HepG2 (cell line): ENCODE data around the gene NCBP3. TPM values are rescaled to one million over a fixed set of nuclear protein-coding genes. Genes with fewer than 3 reads are reported as not detected.

Experiments
- ATAC-seq: fragments of 200-7000 bp; cut with Tn5 transposase; 3 replicates; pipeline ENCODE4 v1.9.1; 2020; ENCODE audit warnings: mild to moderate bottlenecking, moderate library complexity
- BruUV-seq: library from RNA; stranded (reverse); fragments of 400-500 nt; replicated peaks from 2 replicates; lab custom pipeline; 2021; lab: Mats Ljungman, UMichigan
- CTCF ChIA-PET: fragments of 300-600 bp; formaldehyde crosslinking; extraction: SDS; loops from one replicate; lab custom pipeline; 2021; ENCODE audit warnings: low total read pairs, inconsistent platforms, low intra/inter-chr PET ratio; lab: Yijun Ruan, JAX
- POLR2A ChIA-PET: fragments of 350-600 bp; sonication (Branson Sonifier 250); formaldehyde crosslinking; loops from one replicate; lab custom pipeline; 2020; ENCODE audit warnings: antibody characterized with exemption, inconsistent platforms; lab: Yijun Ruan, JAX
- DNase-seq: peaks from one replicate; pipeline ENCODE4 v3.0.0-alpha.2; 2015; ENCODE audit warnings: low spot score
- FAIRE-seq: peaks from 3 replicates; lab custom pipeline; 2011; peaks lifted over from hg19 to GRCh38; lab: Jason Lieb, UNC
- H2AFZ ChIP-seq: one replicate; pipeline ENCODE4 v1.6.1; 2011; ENCODE audit warnings: low read length, inconsistent platforms
- H3K27ac ChIP-seq: fragments of 300-600 bp; 3 replicates; pipeline ENCODE4 v1.8.0; 2011; ENCODE audit warnings: mixed run types, mild to moderate bottlenecking, mixed read lengths, low read length, inconsistent platforms; ENCODE audit not compliant: insufficient read depth; ENCODE audit errors: extremely low read length
- H3K27me3 ChIP-seq, 2 experiments: fragments of 200-600 bp in 1 of 2; 2 replicates in 1 of 2; 3 replicates in 1 of 2; pipeline versions ENCODE4 v1.6.0 to v1.8.0; 2011; ENCODE audit warnings: low read length in 2 of 2, mild to moderate bottlenecking in 2 of 2, moderate library complexity in 2 of 2, inconsistent platforms in 1 of 2; ENCODE audit not compliant: insufficient read depth in 2 of 2, control insufficient read depth in 1 of 2
- H3K36me3 ChIP-seq, 2 experiments: fragments of 200-600 bp in 1 of 2; replicated peaks in 1 of 2; 2 replicates in 1 of 2; 3 replicates in 1 of 2; pipeline versions ENCODE4 v1.5.1 to v1.8.0; 2011; ENCODE audit warnings: low read length in 2 of 2, inconsistent platforms in 1 of 2; ENCODE audit not compliant: insufficient read depth in 2 of 2, control insufficient read depth in 1 of 2
- H3K4me1 ChIP-seq: 2 replicates; pipeline ENCODE4 v1.5.1; 2012; ENCODE audit warnings: low read length, inconsistent platforms; ENCODE audit not compliant: insufficient read depth
- H3K4me2 ChIP-seq: 2 replicates; pipeline ENCODE4 v1.6.0; 2011; ENCODE audit warnings: low read depth, low read length, inconsistent platforms
- H3K4me3 ChIP-seq, 3 experiments: fragments of 200-600 bp in 1 of 3; sonication (generic), shearing (Covaris generic) in 1 of 3; replicated peaks in 1 of 3; 2 replicates each; pipeline ENCODE4 v1.5.1; 2011 to 2016; ENCODE audit warnings: low read length in 3 of 3, inconsistent platforms in 2 of 3, low read depth in 2 of 3, mild to moderate bottlenecking in 2 of 3, control low read depth in 1 of 3, mixed read lengths in 1 of 3; ENCODE audit not compliant: insufficient read depth in 1 of 3
- H3K79me2 ChIP-seq: one replicate; pipeline ENCODE4 v1.6.1; 2011; ENCODE audit warnings: low read length, inconsistent platforms; ENCODE audit not compliant: insufficient read depth
- H3K9ac ChIP-seq: 2 replicates; pipeline ENCODE4 v1.6.0; 2011; ENCODE audit warnings: mild to moderate bottlenecking, low read depth, low read length, inconsistent platforms; ENCODE audit not compliant: insufficient read depth
- H3K9me3 ChIP-seq: 2 replicates; pipeline ENCODE4 v1.5.1; 2012; ENCODE audit warnings: mild to moderate bottlenecking, low read length
- H4K20me1 ChIP-seq: 2 replicates; pipeline ENCODE4 v1.6.0; 2011; ENCODE audit warnings: inconsistent platforms, mild to moderate bottlenecking, low read length, moderate library complexity; ENCODE audit not compliant: insufficient read depth
- HNF4A ChIP-seq: sonication (generic); formaldehyde crosslinking; IDR thresholded peaks from 2 replicates; pipeline ENCODE4 v1.4.0; 2020; ENCODE audit warnings: missing genetic modification reagents
- XRCC5 ChIP-seq: fragments of 200-400 bp; formaldehyde crosslinking; optimal IDR thresholded peaks from 2 replicates; pipeline ENCODE3; 2017; ENCODE audit warnings: mild to moderate bottlenecking, low read length
- ZNF326 ChIP-seq: sonication (generic); formaldehyde crosslinking; IDR thresholded peaks from 2 replicates; pipeline ENCODE4 v1.4.0; 2020; ENCODE audit warnings: missing genetic modification reagents, borderline replicate concordance
- ZNF329 ChIP-seq: sonication (generic); formaldehyde crosslinking; IDR thresholded peaks from 2 replicates; pipeline ENCODE4 v1.9.0; 2021; ENCODE audit warnings: low read depth, mild to moderate bottlenecking, missing genetic modification reagents
- ZNF652 ChIP-seq: IDR thresholded peaks from 2 replicates; pipeline ENCODE4 v1.6.1; 2016; ENCODE audit warnings: low read depth, borderline replicate concordance
- ZNF720 ChIP-seq: sonication (generic); formaldehyde crosslinking; IDR thresholded peaks from 2 replicates; pipeline ENCODE4 v1.4.0; 2020; ENCODE audit warnings: missing genetic modification reagents
- ZNF724P ChIP-seq: sonication (generic); formaldehyde crosslinking; IDR thresholded peaks from 2 replicates; pipeline ENCODE4 v1.8.0; 2022; ENCODE audit warnings: missing genetic modification reagents, borderline replicate concordance
- WGBS: methylation state at CpG from one replicate; pipeline ENCODE4 v1.1.6; 2017; ENCODE audit warnings: low lambda C conversion rate; 5-methylcytosine and 5-hydroxymethylcytosine counted together
- in situ Hi-C: cut with HindIII; loops from 2 replicates; pipeline ENCODE4 v1.10.0; 2017; ENCODE audit warnings: low pct_unique_long_range_greater_than_20kb; ENCODE audit not compliant: extremely low pct_ligation_motif_present
- intact Hi-C: fragments of 100-400 bp; cut with micrococcal nuclease; formaldehyde crosslinking; loops from one replicate; pipeline ENCODE4 v1.10.0; 2022; ENCODE audit not compliant: unreplicated experiment
- polyA plus RNA-seq, 8 experiments: library from polyadenylated mRNA; depleted of rRNA in 3 of 8; stranded (reverse) in 7 of 8; unstranded in 1 of 8; fragments of >200 nt; fragmentation: Illumina TruSeq in 4 of 8; extraction: Trizol in 4 of 8; gene quantifications; 2 replicates each; pipeline versions ENCODE4 v1.2.1 to v1.2.3, GENCODE V29; 2011 to 2016; ENCODE audit warnings: low read depth in 4 of 8, missing spikeins in 1 of 8, mixed read lengths in 1 of 8; ENCODE audit not compliant: insufficient read depth in 1 of 8
- total RNA-seq, 5 experiments: library from RNA; depleted of rRNA; stranded (reverse); fragments of >200 nt; fragmentation: Illumina TruSeq; extraction: Trizol; gene quantifications; 2 replicates each; pipeline ENCODE4 v1.2.3, GENCODE V29; 2016; ENCODE audit warnings: low read depth in 1 of 5

The NCBP3 gene
- total and polyA plus RNA-seq, 2 of the 13 experiments (the other 11 are each of a cell fraction or from before 2014, with no cell fraction given): 19.5 to 24.8 TPM

DNA sequence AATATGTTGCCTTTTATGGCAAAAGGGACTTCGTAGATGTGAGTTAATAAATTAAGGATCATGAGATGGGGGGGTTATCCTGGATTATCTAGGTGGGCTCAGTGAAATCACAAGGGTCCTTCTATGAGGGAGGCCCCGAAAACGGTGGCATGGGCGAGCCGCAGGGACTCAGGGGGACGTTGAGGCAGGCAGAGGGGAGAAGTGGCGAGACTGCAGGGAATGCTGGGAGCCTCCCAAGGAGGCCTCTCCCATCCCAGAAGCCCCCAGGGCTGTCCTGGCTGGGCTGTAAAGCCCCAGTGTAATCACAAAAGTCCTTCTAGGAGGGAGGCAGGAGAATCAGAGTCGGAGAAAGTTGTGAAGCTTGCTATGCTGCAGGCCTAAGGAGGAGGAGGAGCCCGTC is 80.1 kb downstream of the NCBP3 start:
- WGBS: 93% methylated on average over 9 of the region's 9 CpGs
- H3K4me2 ChIP-seq: no peak overlapping the region
- H3K9ac ChIP-seq: no peak overlapping the region

DNA sequence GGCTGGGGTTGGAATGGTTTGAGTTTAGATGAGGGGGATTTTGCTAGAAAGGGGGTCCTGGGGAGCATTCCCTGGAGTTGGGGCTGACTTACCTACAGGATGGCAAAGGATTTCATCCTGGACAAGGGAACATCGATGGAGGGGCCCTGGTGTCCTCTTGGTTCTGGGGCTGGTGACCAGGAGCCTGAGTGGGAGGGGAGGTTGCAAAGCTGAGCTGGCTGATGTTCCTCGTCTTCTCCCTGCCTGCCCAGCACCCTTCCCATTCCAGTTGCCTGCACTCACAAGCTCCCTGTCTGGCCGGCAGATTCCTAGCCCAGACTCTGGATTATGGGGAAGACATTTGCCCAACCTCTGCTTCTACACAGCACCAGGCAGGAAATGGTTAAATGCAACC is 82.3 kb downstream of the NCBP3 start:
- Histone ChIP-seq H3K27ac (no peak overlapping the region), H3K9ac (no peak overlapping the region), H3K4me2 (no peak overlapping the region), H3K4me3 (no peak overlapping the region), H3K79me2 (no peaks in the 10 kb centered on the region), H4K20me1 (no peaks in the 10 kb centered on the region), H3K4me1 (peaks cover 49% of the 10 kb centered on the region), H3K36me3 (no peaks in the 10 kb centered on the region), H3K9me3 (peaks cover 5% of the 10 kb centered on the region; the same call in 1 of the 2 replicates), H2AFZ (no peak overlapping the region), H3K27me3 (no peaks in the 10 kb centered on the region)
- ChIA-PET CTCF (no interaction called here), POLR2A (no interaction called here)
- WGBS: 42% methylated on average over 3 of the region's 3 CpGs
- no peak for DNase-seq
- BruUV-seq: no TSS peak
- intact Hi-C loops: loop anchor here (2.0 kb wide), 1 partner anchor 63 kb away; no protein-coding TSS in a partner anchor
- TF ChIP-seq HNF4A (CRISPR knock-in tag) (no peak), ZNF724P (CRISPR knock-in tag) (no peak), XRCC5 (no peak), ZNF652 (CRISPR knock-in tag) (peak; percentile 84)
- no peak; the same call in 2 of the 3 replicates for ATAC-seq
- no peak for FAIRE-seq
- in situ Hi-C loops: no loop called here

More for the DNA sequence above, 80.1 kb downstream of the NCBP3 start:
- no peaks in the 10 kb centered on the region for H3K9me3 ChIP-seq
- no peak overlapping the region for H2AFZ ChIP-seq
- DNase-seq: no peak
- intact Hi-C loops: loop anchor here (2.0 kb wide), 1 partner anchor 61 kb away; no protein-coding TSS in a partner anchor
- no peak overlapping the region for H3K27ac ChIP-seq
- H4K20me1 ChIP-seq: no peaks in the 10 kb centered on the region
- peaks cover 0 to 2% of the 10 kb centered on the region in 2 experiments; a peak in 1 of 5 replicates for H3K27me3 ChIP-seq
- H3K36me3 ChIP-seq: no peaks in the 10 kb centered on the region
- TF ChIP-seq ZNF329 (CRISPR knock-in tag) (no peak), ZNF720 (no peak), ZNF326 (CRISPR knock-in tag) (no peak)
- H3K4me1 ChIP-seq: peaks cover 56% of the 10 kb centered on the region
- no peak for ATAC-seq
- BruUV-seq: no TSS peak
- FAIRE-seq: no peak
- POLR2A ChIA-PET: interaction anchor here (1.7 kb wide), 1 partner anchor 27 kb away, joined by 9 read pairs; no protein-coding TSS in a partner anchor
- in situ Hi-C loops: no loop called here
- H3K4me3 ChIP-seq: no peak overlapping the region
- CTCF ChIA-PET: interaction anchor here (1.5 kb wide), 1 partner anchor 61 kb away, joined by 9 read pairs; no protein-coding TSS in a partner anchor
- H3K79me2 ChIP-seq: no peaks in the 10 kb centered on the region
